Uterus (tissue), 4 donors: ENCODE results near the gene KRT75. TPM values are rescaled to one million over a fixed set of nuclear protein-coding genes. Genes with fewer than 3 reads are reported as not detected.

Experiments
- DNase-seq, 2 donors: peaks; one replicate each; pipeline ENCODE4 v3.0.0-alpha.2; 2019 to 2020
- H3K27ac ChIP-seq, 2 donors: fragments of 200-600 bp; sonication (generic); 1 replicate in 1 of 2; 2 replicates in 1 of 2; pipeline ENCODE4 v1.5.1; 2016 to 2018
- H3K27me3 ChIP-seq, 2 donors: fragments of 200-600 bp; sonication (generic); one replicate each; pipeline ENCODE4 v1.5.1; 2018 to 2019; ENCODE audit warnings: control low read depth in 1 of 2
- H3K36me3 ChIP-seq, 2 donors: fragments of 200-600 bp; sonication (generic); one replicate each; pipeline ENCODE4 v1.5.1; 2019; ENCODE audit warnings: control low read depth in 1 of 2
- H3K4me1 ChIP-seq, 2 donors: fragments of 200-600 bp; sonication (generic); one replicate each; pipeline ENCODE4 v1.5.1; 2018 to 2019; ENCODE audit warnings: control low read depth in 1 of 2
- H3K4me3 ChIP-seq, 2 donors: fragments of 200-600 bp; sonication (generic); 1 replicate in 1 of 2; 2 replicates in 1 of 2; pipeline ENCODE4 v1.5.1; 2018 to 2019; ENCODE audit warnings: mild to moderate bottlenecking in 1 of 2
- H3K9me3 ChIP-seq, 2 donors: fragments of 200-600 bp; sonication (generic); one replicate each; pipeline ENCODE4 v1.5.1; 2019; ENCODE audit warnings: control low read depth in 1 of 2
- CTCF ChIP-seq, 4 experiments: fragments of 200-600 bp in 2 of 4; fragments of 450-650 bp in 2 of 4; sonication (generic) in 2 of 4; IDR thresholded peaks; one replicate each; pipeline ENCODE4 v1.5.1; 2016 to 2019; ENCODE audit warnings: antibody characterized with exemption in 4 of 4, mild to moderate bottlenecking in 2 of 4, moderate library complexity in 1 of 4
- POLR2A ChIP-seq, 2 donors: fragments of 450-650 bp; IDR thresholded peaks; one replicate each; pipeline ENCODE4 v1.6.1; 2016; ENCODE audit warnings: antibody characterized with exemption in 2 of 2, mild to moderate bottlenecking in 1 of 2, moderate library complexity in 1 of 2
- intact Hi-C: fragments of 100-400 bp; cut with DNase I; formaldehyde crosslinking; loops from one replicate; pipeline ENCODE4 v1.15.1; 2023; ENCODE audit warnings: low total_unique reads
- total RNA-seq, 4 donors: library from RNA; depleted of rRNA in 3 of 4; stranded (reverse); fragments of >200 nt in 3 of 4; gene quantifications; one replicate each; pipeline versions ENCODE4 v1.1.0 to v1.2.4, GENCODE V29; 2014 to 2023
- donor health status: DM: yes; HTN: yes; CAD: no.

Gene KRT75
- total RNA-seq, 4 donors from 2014 or later, result not detected

GRCh38 chr12:52395761-52396434, 38.3 kb downstream of the KRT75 start:
- Histone ChIP-seq H3K27ac (no peak overlapping the region), H3K36me3 (no peaks in the 10 kb centered on the region), H3K4me3 (no peak overlapping the region), H3K9me3 (no peaks in the 10 kb centered on the region), H3K27me3 (no peaks in the 10 kb centered on the region), H3K4me1 (no peaks in the 10 kb centered on the region)
- no peak for TF ChIP-seq CTCF (IDR thresholded peaks at IDR 0.05)
- TF ChIP-seq POLR2A (IDR thresholded peaks at IDR 0.05), result no peak
- peak; percentile 58 to 62 for DNase-seq
- intact Hi-C loops, result no loop called here

- H3K9me3 ChIP-seq, result no peaks in the 10 kb centered on the region
- intact Hi-C loops, result no loop called here
- no peak overlapping the region for H3K27ac ChIP-seq
- no peak overlapping the region for H3K4me3 ChIP-seq
- TF ChIP-seq CTCF (IDR thresholded peaks at IDR 0.05) (no peak), POLR2A (IDR thresholded peaks at IDR 0.05) (no peak)
- no peaks in the 10 kb centered on the region for H3K4me1 ChIP-seq
- DNase-seq, result no peak
- no peaks in the 10 kb centered on the region for H3K36me3 ChIP-seq
- H3K27me3 ChIP-seq, result no peaks in the 10 kb centered on the region
These were observed 39.2 kb downstream of the KRT75 start for GRCh38 chr12:52394836-52395405.

- no peak overlapping the region for H3K27ac ChIP-seq
- no peaks in the 10 kb centered on the region for H3K9me3 ChIP-seq
- no peak for DNase-seq
- H3K27me3 ChIP-seq, result no peaks in the 10 kb centered on the region
- TF ChIP-seq POLR2A (IDR thresholded peaks at IDR 0.05), result no peak
- no peak for TF ChIP-seq CTCF (IDR thresholded peaks at IDR 0.05)
- H3K4me3 ChIP-seq, result no peak overlapping the region
- no peaks in the 10 kb centered on the region for H3K4me1 ChIP-seq
- no peaks in the 10 kb centered on the region for H3K36me3 ChIP-seq
- intact Hi-C loops, result no loop called here
These were observed 41.6 kb downstream of the KRT75 start for GRCh38 chr12:52392465-52393007.

DNA sequence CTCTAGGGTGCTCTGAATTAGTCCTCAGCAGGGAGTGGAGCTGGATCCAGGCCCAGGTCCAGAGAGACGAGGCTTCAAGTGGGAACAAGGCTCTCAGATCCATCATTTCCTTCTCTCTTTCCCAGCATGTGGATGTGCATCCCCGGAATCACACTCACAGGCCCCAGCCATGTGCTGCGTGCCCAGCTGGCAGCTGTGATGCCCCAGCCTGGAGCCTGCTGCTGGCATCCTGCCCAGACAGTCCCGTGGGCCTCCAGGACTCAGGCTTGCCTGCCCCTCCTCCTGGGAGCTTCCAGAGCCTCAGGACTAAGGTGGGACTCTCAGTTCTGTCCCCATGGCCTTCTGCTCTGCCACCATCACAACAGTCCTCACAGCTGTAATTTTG, 42.6 kb downstream of the KRT75 start:
- Histone ChIP-seq H3K9me3 (no peaks in the 10 kb centered on the region), H3K4me3 (no peak overlapping the region), H3K4me1 (no peaks in the 10 kb centered on the region), H3K27me3 (no peaks in the 10 kb centered on the region), H3K27ac (no peak overlapping the region), H3K36me3 (no peaks in the 10 kb centered on the region)
- intact Hi-C loops, result no loop called here
- TF ChIP-seq CTCF (IDR thresholded peaks at IDR 0.05), result no peak
- TF ChIP-seq POLR2A (IDR thresholded peaks at IDR 0.05), result no peak
- DNase-seq, result peak in 1 of 2 donors; percentile 35
